Bronchial epithelial cell (primary cell): ENCODE data around the gene DFFA. TPM values are rescaled to one million over a fixed set of nuclear protein-coding genes. Genes with fewer than 3 reads are reported as not detected.
A peak's percentile ranks its signal among the peaks of the same experiment; 100 is the strongest.
"Not testable (repeated sequence)": the region's sequence is repeated elsewhere in the genome, so short reads cannot be mapped to it uniquely, and the experiment has no call there.

Source experiments
- DNase-seq: peaks from one replicate; pipeline ENCODE4 v3.0.0-alpha.2; 2010; ENCODE audit warnings: low read depth
- FAIRE-seq: peaks from 2 replicates; lab custom pipeline; 2011; peaks lifted over from hg19 to GRCh38; lab: Jason Lieb, UNC
- H3K27me3 ChIP-seq: 2 replicates; pipeline ENCODE4 v1.5.1; 2011; ENCODE audit warnings: low read length; ENCODE audit not compliant: control insufficient read depth, insufficient read depth
- H3K36me3 ChIP-seq: 2 replicates; pipeline ENCODE4 v1.5.1; 2011; ENCODE audit warnings: low read length; ENCODE audit not compliant: control insufficient read depth, insufficient read depth
- H3K4me3 ChIP-seq: 2 replicates; pipeline ENCODE4 v1.5.1; 2011; ENCODE audit warnings: mild to moderate bottlenecking, low read depth, low read length, control low read depth
- total RNA-seq: library from RNA; depleted of rRNA; stranded (reverse); fragments of >200 nt; gene quantifications from 2 replicates; pipeline ENCODE4 v1.2.1, GENCODE V29; 2014
- TF ChIP-seq, protein P1 (sequence below): IDR thresholded peaks from 2 replicates; pipeline ENCODE4 v1.5.1; 2011; ENCODE audit warnings: mild to moderate bottlenecking, moderate library complexity, low read length, control low read depth, inconsistent platforms; ENCODE audit not compliant: insufficient read depth, severe bottlenecking

DFFA gene
- total RNA-seq, 1 donor from 2014 or later, result 55.5 TPM

DNA sequence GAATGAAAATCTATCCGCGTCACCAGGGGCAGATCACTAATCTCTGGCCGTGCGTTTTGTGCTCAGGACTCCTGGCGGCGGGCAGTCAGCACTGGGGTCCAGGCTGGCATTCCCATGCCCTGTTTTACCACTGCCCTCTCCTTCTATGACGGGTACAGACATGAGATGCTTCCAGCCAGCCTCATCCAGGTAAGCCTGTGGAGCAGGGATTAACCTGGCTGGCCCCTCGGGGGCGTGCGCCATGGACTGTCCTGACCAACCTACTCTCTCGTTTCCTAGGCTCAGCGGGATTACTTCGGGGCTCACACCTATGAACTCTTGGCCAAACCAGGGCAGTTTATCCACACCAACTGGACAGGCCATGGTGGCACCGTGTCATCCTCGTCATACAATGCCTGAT, 53.0 kb downstream of the DFFA start:
- DNase-seq (no peak), FAIRE-seq (peak; percentile 43)
- TF ChIP-seq, protein P1, sequence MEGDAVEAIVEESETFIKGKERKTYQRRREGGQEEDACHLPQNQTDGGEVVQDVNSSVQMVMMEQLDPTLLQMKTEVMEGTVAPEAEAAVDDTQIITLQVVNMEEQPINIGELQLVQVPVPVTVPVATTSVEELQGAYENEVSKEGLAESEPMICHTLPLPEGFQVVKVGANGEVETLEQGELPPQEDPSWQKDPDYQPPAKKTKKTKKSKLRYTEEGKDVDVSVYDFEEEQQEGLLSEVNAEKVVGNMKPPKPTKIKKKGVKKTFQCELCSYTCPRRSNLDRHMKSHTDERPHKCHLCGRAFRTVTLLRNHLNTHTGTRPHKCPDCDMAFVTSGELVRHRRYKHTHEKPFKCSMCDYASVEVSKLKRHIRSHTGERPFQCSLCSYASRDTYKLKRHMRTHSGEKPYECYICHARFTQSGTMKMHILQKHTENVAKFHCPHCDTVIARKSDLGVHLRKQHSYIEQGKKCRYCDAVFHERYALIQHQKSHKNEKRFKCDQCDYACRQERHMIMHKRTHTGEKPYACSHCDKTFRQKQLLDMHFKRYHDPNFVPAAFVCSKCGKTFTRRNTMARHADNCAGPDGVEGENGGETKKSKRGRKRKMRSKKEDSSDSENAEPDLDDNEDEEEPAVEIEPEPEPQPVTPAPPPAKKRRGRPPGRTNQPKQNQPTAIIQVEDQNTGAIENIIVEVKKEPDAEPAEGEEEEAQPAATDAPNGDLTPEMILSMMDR, result no peak
- H3K27me3 ChIP-seq, result no peaks in the 10 kb centered on the region
- H3K4me3 ChIP-seq, result no peak overlapping the region
- H3K36me3 ChIP-seq, result peaks cover 14% of the 10 kb centered on the region

DNA sequence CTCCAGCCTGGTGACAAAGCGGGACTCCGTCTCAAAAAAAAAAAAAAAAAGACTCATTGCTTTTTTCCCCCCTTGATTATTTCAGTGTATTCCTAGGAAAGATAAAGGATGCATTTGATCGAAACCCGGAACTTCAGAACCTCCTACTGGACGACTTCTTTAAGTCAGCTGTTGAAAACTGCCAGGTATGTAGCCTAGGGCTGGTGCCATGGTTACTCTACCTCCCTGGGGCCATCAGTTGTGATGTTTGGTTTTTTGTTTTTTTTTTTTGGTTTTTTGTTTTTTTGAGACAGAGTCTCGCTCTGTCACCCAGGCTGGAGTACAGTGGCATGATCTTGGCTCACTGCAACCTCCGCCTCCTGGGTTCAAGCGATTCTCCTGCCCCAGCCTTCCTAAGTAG, 53.6 kb downstream of the DFFA start:
- not testable (repeated sequence) for FAIRE-seq, DNase-seq, H3K4me3 ChIP-seq, H3K27me3 ChIP-seq
- H3K36me3 ChIP-seq, result peaks cover 14% of the 10 kb centered on the region

DNA sequence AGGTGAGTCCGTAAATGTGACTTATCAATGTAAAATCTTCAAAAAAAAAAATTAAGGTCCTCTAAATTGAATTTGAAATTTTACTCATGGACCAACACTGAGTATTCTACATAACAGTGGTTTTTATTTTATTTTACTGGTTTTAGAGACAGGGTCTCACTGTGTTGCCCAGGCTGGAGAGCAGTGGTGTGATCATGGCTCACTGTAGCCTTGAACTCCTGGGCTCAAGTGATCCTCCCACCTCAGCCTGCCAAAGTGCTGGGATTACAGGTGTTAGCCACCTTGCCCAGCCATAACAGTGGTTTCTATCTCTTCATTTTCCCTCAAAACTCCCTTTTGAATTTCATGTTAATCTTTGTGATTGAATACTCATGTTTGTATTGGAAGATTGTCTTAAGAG, 56.4 kb downstream of the DFFA start:
- H3K36me3 ChIP-seq, result peaks cover 27% of the 10 kb centered on the region
- not testable (repeated sequence) for DNase-seq, H3K27me3 ChIP-seq, H3K4me3 ChIP-seq, FAIRE-seq

DNA sequence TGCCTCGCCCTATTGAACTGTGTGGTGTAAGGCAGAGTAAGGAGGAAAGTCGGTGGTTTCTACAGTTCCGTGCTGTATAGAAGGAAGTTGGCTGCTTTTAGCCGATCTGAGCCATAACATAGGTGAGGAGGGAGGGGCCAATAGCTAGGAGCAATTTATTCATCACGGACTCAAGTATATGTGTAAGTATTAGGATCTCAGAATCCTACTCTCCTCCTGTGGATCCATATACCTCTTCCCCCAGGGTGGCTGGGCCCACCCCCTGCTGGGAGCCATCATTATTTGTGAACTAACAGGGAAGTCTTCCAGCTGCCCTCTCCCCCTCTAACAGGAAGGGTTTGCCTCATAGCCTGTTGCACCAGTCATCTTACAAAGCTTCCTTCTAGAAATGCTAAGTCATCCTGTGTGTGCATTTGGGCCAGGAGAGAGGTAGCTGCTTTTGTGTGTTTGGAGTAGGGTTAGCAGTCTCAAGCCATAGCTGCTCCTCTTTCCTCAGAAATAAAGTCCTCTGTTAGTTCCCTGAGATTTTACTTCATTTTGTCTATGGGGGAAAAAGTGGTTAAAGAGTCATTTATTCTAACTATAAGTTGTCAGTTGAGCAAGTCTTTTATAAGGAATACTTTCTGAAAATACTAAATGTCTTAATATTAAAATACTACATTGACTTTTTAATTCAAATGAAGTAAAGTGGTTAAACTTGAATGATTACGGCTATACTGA, 57.0 kb downstream of the DFFA start:
- peak; percentile 72 for DNase-seq

DNA sequence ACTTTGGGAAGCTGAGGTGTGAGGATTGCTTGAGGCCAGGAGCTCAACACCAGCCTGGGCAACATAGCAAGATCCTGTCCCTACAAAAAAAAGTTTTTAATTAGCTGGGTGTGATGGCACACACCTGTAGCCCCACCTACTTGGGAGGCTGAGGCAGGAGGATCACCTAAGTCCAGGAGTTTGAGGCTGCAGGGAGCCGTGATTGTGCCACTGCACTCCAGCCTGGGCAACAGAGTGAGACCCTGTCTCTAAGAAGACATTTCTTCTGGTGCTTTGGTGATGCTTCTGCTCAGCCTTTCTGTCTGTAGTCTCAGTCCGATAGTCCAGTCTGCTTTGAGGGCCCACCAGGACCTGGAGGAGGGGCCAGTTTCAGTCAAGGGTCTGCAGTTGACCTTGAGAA, 65.1 kb downstream of the DFFA start:
- H3K4me3 ChIP-seq, result no peak overlapping the region
- H3K27me3 ChIP-seq, result no peaks in the 10 kb centered on the region
- peaks cover 39% of the 10 kb centered on the region for H3K36me3 ChIP-seq
- FAIRE-seq (no peak), DNase-seq (no peak)
- TF ChIP-seq, protein P1, result no peak

More for the DNA sequence above, 57.0 kb downstream of the DFFA start:
- Histone ChIP-seq H3K4me3 (no peak overlapping the region), H3K36me3 (peaks cover 29% of the 10 kb centered on the region), H3K27me3 (no peaks in the 10 kb centered on the region)
- TF ChIP-seq, protein P1, result no peak
- FAIRE-seq, result no peak

Other genes starting within 250 kb of the DFFA start
- gene PGD, start 73.5 kb downstream of the DFFA start, total RNA-seq, result 52.4 and 74.5 TPM in 2 replicates
- gene CENPS, start 42.1 kb downstream of the DFFA start, total RNA-seq, result 8.4 and 9.7 TPM in 2 replicates
- gene CORT, start 22.5 kb downstream of the DFFA start, total RNA-seq, result 0.26 TPM in 2 replicates
- gene PEX14, start 2.4 kb upstream of the DFFA start, total RNA-seq, result 8.7 and 14.2 TPM in 2 replicates